Right lung (tissue), 5 donors: ENCODE measurements around the gene SKP2. TPM values are rescaled to one million over a fixed set of nuclear protein-coding genes. Genes with fewer than 3 reads are reported as not detected.
"Not testable (repeated sequence)": the region's sequence is repeated elsewhere in the genome, so short reads cannot be mapped to it uniquely, and the experiment has no call there.

ENCODE experiments used
- DNase-seq, 2 donors: peaks; one replicate each; pipeline ENCODE4 v3.0.0-alpha.2; 2013
- polyA plus RNA-seq, 5 donors: library from polyadenylated mRNA; unstranded; fragments of 120-200 nt; gene quantifications; one replicate each; pipeline versions ENCODE4 v1.2.1 to v1.2.3, GENCODE V29; 2013; ENCODE audit warnings: inconsistent platforms in 1 of 5, low replicate concordance in 1 of 5; ENCODE audit not compliant: insufficient read length in 5 of 5, insufficient read depth in 1 of 5

Gene SKP2
- polyA plus RNA-seq, 5 donors, result 39.7 to 63.6 (median 52.2) TPM

DNA sequence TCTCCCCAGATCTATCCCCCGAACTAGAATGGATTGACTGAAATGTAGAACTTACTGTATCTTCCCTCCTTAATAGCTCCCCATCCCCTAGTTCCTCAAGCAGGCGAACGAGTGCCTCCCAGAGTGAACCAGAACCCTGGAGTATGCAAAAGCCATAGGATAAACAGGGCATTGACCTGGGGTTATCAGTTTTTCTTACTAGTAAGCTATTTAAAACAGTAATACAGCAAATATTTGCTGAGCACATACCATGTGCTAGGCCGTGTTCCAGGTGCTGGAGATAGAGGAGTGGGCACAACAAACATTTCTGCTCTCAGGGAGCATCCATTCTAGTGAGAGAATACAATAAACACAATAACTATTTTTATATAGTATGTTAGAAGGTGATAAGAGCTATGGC is 1.8 kb downstream of the SKP2 start:
- DNase-seq, result no peak

DNA sequence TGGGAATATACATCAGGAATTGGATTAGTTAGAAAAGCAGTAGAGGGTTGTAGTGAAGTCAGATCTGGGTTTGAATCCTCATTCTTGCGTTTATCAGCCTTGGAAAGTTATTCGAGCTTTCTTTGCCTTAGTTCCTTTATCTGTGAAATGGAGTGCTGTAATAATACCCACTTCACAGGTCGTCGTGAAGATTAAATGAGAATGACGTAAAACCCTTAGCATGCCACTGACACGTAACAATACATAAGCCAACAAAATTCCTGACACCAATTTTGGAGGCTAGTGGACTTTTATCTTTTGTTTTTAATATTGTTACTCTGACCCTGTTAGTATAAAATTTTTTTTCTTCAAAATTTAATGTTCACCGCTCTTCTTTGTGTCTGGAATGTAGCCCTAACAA is 3.4 kb downstream of the SKP2 start:
- no peak for DNase-seq

DNA sequence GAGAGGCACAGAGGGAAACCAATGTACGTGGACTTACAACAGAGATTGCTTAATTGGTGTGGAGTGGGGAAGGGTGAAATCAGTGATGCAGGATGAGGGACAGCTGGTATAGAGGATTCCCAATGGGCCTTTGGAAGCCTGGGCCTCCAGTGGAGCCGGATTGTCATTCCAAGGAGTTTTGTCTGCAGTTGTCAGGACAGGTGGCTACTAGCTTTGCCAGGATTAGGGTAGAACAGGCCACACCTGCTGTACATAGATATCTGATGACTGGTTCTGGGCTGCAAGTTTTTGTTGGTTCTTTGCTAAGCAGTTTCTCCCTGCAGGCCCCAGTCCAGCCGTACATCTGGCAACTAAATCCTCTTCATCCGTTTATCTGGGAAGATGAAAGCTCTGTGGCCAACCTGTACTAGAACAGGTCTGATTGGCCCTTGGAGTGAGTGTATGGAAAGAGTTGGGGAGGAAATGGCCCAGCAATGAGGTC is 4.2 kb downstream of the SKP2 start:
- no peak for DNase-seq

DNA sequence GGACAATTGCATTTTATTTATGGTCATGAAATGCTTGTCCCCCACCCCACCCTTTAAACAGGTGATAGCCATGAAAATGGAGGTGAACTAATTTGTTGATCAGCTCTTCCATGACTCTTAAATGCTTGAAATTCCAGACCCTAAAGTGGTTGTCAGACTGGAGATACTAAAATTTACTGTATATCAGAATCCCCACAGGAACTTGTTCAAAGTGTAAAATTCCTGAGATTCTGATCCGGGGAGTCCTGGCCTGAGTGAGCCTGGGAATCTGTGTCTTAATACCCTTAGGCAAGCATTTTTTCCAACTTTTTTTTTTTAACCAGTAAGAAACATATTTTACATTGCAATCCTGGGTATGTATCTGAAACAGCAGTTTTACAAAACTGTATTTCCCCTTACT is 4.7 kb downstream of the SKP2 start:
- DNase-seq, result no peak

DNA sequence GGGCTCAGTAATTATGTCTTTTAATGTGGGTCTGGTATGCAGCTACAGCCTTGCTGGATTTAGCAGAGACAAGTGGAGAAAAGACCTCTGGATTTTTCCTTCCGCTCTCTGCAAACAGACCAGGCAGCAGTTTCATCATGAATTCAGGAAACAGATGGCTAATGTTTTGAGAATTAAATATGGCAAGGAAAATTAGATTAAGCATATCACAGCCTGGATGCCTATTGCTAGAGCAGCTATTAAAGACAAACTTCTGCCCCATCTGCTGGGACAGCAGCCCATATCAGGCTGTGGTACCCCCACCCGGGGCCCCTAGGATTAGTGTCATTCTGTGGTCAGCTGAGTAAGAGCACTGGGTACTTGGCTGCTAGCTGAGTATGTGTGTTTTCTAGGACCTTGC is 6.2 kb downstream of the SKP2 start:
- DNase-seq, result no peak

DNA sequence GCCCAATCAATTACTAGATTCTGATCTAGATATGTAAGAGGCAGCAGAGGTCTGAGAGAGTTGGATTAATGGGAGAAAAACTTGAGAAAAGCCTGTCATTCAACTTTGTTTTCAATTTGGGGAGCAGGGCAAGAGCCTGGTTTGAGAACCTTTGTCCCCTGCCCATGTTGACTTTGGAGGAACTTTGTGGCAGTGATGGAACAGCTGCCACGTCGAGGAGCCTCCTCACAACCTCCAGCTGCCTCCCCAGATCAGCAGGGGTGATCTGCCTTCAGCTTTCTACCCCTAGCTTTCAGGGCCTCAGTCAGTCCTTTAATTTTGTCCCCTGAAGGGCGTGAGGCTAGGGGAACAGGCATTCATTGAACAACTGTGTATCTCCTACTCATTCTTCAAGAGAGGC is 8.7 kb downstream of the SKP2 start:
- DNase-seq, result no peak

DNA sequence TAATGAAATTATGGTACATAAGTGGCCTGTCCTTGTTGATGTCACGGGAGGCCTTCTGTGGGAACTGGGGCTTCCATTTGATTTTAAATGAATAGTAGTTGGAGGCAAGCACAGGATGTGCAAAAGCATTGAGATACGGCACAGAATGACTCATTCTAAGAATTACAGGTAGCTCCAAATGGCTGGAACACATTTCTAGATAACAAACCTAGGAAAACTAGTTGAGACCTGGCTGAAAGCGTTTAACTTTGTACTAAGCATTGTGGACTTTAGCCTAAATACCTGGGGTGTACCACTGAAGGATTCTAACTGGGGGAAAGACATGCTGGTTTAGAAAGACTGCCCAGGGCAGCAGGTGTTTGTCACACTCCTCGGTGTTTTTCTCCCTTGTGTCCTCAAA is 9.4 kb downstream of the SKP2 start:
- no peak for DNase-seq

DNA sequence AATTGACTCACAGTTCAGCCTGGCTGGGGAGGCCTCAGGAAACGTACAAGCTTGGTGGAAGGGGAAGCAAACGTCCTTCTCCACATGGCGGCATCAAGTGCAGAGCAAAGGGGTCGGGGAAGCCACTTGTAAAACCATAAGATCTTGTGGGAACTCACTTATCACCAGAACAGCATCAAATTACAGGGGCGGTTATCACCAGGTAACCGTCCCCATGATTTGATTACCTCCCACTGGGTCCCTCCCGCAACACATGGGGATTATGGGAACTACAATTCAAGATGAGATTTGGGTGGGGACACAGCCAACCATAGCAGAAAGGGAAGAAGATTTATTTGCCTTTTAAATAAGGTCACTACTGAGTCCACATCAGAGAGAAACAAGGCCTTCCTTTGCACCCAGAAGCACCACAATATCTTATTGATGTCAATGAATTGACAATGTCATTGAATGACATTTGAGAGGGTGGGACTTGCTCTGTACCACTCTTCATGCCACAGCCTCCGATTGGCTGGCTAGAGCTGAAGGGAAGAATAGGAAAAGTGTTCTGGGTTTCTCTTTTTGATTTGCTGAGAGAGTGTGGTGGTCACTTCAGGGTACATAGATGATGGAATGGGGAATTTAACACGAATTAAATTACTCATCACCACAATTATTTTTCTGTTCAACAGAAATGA is 11.0 kb downstream of the SKP2 start:
- DNase-seq, result no peak

DNA sequence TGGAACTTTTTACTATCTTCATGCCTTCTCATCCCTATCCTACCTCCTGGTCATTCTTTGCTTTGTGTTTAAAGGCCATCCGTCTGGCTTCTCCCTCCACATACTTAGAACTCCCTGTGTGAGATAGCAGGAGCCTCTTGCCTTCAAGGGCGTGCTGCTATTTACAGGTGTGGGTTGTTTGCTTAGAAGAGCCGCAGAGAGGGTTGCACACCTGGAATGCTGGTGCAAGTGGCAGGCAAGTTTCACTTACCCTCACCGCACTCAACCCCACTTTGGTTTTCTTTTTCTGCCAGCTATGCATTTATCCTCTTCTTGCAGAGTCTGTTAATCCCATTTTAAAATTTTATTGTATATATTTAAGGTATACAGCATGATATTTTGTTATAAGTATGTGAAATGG is 12.6 kb downstream of the SKP2 start:
- no peak for DNase-seq

DNA sequence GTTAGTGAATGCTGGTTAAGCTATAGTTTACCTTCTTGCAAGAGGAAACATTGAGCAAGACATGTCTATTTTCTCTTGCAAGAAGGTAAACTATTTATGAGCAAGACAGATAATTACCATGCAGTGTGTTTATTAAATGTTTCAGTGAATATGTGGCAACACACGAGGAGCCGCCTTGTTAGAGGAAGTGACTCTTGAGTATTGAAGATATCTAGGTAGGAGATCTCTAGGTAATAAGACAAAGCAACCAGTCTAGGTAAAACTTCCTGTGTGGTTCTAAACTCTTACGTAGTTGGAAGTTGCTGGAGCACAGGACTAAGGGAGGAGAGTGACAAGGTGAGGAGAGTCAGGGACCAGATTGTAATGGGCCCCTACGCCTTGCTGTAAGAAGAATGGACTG is 16.8 kb downstream of the SKP2 start:
- DNase-seq, result no peak

DNA sequence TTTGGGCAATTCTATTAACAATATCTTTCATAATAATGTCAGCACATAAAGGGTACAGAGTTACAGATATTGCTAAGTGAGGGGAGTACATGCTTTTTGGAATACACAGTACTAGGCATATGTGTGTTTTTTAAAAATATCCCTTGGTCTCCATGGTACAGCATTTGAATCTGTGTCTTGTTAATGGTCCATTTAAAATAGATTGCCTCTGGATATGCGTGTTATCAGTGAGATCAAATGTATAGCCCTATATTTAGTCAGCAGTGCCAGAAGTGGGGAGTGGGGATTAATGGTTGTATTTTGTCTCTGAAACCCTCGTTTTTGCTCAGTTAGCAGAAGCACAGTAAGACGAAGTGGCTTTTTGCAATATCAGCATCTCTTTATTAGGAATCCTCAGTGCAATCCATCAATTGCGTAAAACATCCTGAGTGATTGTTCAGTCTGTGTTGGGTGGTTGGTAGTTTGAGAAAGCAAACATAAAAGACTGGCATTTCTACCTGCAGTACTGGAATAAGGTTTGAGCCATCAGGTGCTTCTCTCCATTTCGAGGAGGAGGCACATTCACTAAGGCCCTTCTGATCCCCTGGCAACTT is 19.0 kb downstream of the SKP2 start:
- DNase-seq, result no peak

DNA sequence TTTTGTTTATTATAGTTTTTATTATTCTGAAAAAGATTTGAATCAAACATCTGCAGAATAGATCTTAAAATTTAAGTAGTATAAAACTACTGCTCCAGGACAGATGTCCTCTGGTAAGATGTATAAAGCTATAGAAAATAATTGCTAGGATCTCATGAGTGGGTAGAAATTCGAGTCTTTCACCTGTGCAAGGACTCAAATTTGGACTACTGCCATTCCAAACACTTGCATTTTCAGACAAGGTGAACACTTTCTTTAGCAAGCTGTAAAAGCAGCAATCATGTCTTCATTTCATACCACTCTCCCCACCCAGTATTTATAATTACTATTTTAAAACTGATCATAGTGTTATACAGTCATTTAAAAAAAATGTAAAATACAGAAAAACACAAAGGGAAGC is 20.7 kb downstream of the SKP2 start:
- DNase-seq, result no peak

DNA sequence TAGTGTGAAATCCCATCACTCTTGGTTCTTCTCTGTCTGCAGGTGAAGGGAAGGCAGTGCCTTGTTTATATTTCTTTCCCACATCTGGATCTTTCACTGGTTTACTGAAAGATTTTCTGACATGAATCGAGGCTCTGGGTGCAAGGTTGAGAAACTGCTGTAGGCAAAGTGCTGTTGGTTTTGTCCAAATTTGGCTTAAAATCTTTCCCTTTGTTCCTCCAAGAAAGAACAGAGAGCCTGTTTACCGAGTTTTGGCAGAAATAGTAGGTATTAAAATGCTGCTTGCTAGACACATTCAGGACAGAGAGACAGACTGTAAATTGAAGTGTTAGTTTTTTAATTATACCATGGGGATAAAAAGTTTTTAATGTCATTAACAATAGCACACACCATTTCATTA is 21.5 kb downstream of the SKP2 start:
- no peak for DNase-seq

DNA sequence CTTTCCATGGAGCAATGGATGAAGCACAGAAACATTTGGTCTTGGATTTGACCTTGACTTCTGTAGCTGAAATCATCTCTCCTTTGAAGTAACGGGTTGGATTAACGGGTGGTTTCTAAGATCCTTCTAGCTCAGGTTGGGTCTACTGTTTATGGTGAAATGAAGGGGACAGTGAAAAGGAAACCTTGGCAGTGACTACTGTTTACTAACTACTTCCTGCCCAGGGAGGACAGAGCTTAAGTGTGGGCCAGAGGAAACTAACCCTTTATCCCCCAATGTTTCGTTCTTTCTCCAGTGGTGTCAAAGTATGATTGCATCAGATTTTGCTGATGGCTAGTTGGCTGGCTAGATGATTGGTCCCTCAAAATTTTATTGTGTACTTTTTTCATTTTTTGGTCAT is 22.2 kb downstream of the SKP2 start:
- DNase-seq, result no peak

DNA sequence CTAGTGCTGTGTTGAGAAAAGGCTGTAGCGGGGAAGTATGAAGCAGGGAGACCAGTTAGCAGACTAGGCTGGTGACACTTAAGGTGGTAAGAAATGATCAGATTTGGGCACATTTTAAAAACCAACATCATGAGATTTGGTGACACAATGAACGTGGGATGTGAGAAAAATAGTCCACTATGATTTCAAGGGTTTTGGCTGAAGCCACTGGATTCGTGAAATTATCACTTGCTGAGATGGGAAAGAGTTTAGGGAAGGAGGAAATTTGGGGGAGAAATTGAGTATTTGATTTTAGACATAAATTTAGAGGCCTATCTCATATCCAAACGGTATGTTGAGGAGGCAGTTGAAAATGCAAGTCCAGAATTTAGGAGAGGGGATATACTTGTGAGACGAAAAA is 23.1 kb downstream of the SKP2 start:
- DNase-seq, result no peak

DNA sequence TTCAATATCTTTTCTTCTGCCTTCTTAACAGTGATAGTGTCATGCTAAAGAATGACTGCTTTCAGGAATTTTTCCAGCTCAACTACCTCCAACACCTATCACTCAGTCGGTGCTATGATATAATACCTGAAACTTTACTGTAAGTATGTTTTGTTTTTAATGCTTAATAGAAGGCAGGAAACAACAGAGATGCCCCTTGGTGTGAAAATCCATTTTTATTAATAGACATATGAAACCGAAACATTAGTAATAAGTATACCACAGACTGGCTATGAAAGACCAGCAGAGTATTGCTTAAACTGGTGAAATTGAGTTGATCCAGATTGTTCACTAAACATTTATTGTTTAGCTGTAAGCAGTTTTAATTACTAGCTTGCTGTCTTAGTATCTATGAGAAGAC is 25.2 kb downstream of the SKP2 start:
- no peak for DNase-seq

DNA sequence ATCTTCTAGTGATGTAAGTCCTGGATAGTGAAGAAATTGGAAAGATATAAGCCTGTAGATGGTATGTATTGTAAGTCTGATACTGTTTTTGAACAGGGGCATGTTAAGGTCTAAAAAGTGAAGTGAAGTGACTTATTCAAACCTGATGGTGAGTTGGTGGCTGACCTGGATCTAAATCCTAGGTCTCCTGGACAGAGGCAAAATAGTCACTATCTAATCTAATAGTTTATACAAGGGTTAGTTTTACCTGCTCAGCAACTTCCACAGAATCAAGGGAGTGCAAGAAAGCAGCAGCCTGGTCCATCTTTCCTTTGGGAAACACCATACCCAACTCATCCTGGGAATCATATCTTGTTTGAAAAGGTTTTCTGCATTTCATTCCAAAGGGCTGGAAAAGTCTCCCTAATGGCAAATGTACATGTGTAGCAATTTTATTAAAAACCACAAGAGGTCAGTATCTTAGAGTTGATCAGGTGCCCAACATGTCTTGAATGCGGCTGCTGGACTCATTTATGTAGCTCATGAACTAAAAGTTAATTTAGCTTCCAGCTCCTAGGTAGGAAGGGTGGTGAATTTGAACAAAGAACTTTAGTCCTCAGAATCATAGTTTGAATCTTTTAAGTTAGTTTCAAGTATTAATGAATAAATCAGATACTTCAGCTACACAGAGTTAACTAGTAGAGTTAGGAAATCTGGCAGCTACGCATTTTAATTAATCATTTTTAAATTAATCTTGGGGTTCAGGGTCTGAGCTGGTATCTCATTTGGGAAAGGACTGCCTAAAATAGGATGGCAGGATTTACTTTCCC is 26.0 kb downstream of the SKP2 start:
- DNase-seq, result no peak

DNA sequence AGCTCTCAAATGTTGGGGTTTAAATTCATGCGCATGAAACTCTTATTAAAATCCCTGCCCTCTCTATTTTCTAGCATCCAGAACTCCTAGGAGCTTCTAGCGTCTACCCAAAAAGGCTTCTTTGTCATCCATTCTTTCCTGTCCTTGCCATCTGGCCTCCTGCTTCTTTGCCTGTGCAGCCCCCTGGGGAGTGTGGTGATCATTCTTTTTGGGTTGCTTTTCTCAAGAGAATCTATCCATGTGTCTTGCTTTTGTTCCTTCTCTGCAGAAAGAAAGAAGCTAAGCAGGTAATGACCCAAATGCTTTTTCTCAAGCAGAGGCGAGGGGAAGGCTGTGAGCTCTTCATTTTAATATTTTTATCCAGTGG is 26.6 kb downstream of the SKP2 start:
- DNase-seq, result no peak

DNA sequence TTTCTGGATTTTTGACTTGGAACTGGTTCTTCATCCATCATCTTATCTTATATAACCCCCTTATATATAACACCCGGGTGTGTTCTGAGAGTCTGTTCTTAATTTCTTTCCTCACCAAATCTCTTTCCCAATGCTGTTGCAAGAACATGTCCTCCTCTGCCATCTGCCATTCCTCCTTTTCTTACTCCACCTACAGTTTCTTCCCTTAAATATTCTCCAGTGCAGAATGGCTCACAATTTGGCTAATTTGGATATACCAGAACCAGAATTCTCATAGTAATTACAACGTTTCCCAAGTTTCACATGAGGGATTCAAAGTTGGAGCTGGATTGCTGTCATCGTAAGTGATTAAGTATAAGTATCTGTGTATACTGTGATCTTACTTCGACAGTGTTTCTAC is 28.0 kb downstream of the SKP2 start:
- DNase-seq, result no peak

DNA sequence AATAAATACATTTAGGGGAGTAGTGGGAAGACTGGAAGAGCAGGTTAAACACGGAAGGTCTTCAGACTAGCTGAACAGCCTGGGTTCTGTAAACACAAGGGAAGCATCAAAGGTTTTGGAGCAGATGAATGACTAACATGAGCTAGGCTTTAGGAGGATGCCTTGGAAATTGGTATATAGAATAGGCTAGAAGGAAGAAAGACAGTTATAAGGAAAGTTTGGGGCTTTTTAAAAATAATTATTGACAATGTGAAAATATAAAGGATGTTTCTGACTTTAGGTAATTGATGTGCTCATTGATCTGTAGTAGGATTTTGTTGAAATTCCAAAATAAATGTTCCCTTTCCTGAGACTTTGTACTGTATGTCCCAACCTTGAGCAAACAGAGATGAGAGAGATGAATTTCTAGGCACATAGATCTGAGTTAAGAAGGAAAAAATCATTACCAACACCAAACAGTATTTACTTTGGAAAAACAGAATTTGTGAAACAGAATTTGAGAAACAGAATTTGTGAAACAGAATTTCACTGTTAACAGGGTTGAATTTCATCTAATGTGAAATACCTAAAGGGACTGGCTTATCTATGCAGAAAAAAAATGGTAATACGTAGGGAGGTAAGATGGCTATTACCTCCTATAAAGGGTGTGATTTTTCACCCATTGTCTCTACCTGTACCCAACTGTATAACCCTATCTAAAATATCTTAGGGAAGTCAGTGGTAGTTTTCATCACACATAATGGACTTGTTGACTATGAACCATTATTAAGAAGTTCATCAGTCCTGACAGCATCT is 28.8 kb downstream of the SKP2 start:
- no peak for DNase-seq

DNA sequence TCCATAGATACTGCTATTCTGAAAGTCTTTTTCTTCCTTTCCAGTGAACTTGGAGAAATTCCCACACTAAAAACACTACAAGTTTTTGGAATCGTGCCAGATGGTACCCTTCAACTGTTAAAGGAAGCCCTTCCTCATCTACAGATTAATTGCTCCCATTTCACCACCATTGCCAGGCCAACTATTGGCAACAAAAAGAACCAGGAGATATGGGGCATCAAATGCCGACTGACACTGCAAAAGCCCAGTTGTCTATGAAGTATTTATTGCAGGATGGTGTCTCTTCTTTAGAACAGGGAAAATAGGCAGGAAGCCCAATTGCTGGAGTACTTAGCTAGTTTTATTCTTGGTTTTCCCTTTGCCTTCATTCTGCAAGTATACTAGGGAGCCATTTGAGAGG is 29.9 kb downstream of the SKP2 start:
- no peak for DNase-seq

DNA sequence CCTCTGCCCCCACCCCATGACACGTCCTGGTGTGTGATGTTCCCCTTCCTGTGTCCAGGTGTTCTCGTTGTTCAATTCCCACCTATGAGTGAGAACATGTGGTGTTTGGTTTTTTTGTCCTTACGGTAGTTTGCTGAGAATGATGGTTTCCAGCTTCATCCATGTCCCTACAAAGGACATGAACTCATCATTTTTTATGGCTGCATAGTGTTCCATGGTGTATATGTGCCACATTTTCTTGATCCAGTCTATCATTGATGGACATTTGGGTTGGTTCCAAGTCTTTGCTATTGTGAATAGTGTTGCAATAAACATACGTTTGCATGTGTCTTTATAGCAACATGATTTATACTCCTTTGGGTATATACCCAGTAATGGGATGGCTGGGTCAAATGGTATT is 32.5 kb downstream of the SKP2 start:
- DNase-seq, result not testable (repeated sequence)
